Measurements from ENCODE around the gene RPS6KA5. TPM values are rescaled to one million over a fixed set of nuclear protein-coding genes. Genes with fewer than 3 reads are reported as not detected.

Gene RPS6KA5
- total and polyA plus RNA-seq, 2 donors (not counting 1 experiment from before 2014, with no cell fraction given), result 6.0 to 34.6 TPM

DNA sequence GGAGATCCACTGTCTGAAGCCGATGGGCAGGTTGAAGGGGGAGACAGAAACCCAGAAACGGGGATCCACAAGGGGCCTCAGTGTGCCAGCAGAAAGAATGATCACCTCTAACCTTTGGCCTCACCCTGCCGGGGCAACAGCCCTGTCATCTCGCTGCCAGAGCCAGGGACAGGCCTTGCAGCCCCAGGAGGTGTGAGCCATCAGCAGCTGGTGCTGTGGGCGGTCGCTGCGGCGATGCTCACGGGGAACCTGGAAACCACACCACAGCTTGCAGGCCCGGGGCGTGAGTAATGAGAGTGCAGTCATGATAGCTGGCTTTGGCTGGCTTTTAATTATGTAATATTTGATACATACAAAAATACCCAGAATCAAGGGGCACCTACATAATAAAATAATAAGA, 239.5 kb downstream of the RPS6KA5 start:
- Histone ChIP-seq H3K4me1 (ENCODE audit: control insufficient read depth in 2 of 2, insufficient read depth in 2 of 2, low read length in 2 of 2) (peaks cover 4 to 5% of the 10 kb centered on the region in 2 donors), H3K36me3 (replicated peaks in 1 of 2; ENCODE audit: control extremely low read depth in 1 of 2, control insufficient read depth in 1 of 2, extremely low read depth in 1 of 2, insufficient read depth in 2 of 2, low read length in 1 of 2) (no peaks in the 10 kb centered on the region), H3K9ac (ENCODE audit: low read length) (no peak overlapping the region), H4K20me1 (ENCODE audit: control insufficient read depth, insufficient read depth, low read length, poor library complexity, severe bottlenecking) (no peaks in the 10 kb centered on the region), H3K9me3 (ENCODE audit: control extremely low read depth in 1 of 3, control insufficient read depth in 2 of 3, insufficient read depth in 1 of 3, low read length in 2 of 3) (peaks cover 0 to 34% (median 9%) of the 10 kb centered on the region in 3 donors), H3K4me3 (ENCODE audit: control extremely low read depth in 1 of 5, extremely low read depth in 1 of 5, insufficient read depth in 1 of 5, low read depth in 2 of 5, low read length in 4 of 5) (no peak overlapping the region), H3K27me3 (replicated peaks in 1 of 4; ENCODE audit: control extremely low read depth in 1 of 4, control insufficient read depth in 3 of 4, insufficient read depth in 4 of 4, low read length in 3 of 4) (peaks cover 0 to 10% (median 2%) of the 10 kb centered on the region in 4 experiments), H3K4me2 (replicated peaks; ENCODE audit: low read depth, low read length, poor library complexity, severe bottlenecking) (no peak overlapping the region), H2AFZ (ENCODE audit: insufficient read depth, low read depth, low read length, poor library complexity, severe bottlenecking) (peak overlapping the region; percentile 54), H3K27ac (ENCODE audit: low read length in 2 of 2) (no peak overlapping the region), H3K79me2 (ENCODE audit: control insufficient read depth, insufficient read depth, low read length) (no peaks in the 10 kb centered on the region)
- ATAC-seq (ENCODE audit: low read depth), result no peak
- ChIA-PET CTCF (interaction anchor here (0.8 kb wide), 1 partner anchor 62 kb away, joined by 3 read pairs; no protein-coding TSS in a partner anchor), POLR2A (no interaction called here)
- Mint-ChIP-seq H3K27ac (no peak overlapping the region), H3K4me3 (no peak overlapping the region), H3K9me3 (ENCODE audit: insufficient read depth) (peaks cover 6% of the 10 kb centered on the region), H3K27me3 (peaks cover 6% of the 10 kb centered on the region), H3K4me1 (no peaks in the 10 kb centered on the region)
- intact Hi-C loops (cut with micrococcal nuclease), result no loop called here
- TF ChIP-seq, protein P1, sequence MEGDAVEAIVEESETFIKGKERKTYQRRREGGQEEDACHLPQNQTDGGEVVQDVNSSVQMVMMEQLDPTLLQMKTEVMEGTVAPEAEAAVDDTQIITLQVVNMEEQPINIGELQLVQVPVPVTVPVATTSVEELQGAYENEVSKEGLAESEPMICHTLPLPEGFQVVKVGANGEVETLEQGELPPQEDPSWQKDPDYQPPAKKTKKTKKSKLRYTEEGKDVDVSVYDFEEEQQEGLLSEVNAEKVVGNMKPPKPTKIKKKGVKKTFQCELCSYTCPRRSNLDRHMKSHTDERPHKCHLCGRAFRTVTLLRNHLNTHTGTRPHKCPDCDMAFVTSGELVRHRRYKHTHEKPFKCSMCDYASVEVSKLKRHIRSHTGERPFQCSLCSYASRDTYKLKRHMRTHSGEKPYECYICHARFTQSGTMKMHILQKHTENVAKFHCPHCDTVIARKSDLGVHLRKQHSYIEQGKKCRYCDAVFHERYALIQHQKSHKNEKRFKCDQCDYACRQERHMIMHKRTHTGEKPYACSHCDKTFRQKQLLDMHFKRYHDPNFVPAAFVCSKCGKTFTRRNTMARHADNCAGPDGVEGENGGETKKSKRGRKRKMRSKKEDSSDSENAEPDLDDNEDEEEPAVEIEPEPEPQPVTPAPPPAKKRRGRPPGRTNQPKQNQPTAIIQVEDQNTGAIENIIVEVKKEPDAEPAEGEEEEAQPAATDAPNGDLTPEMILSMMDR (IDR thresholded peaks at IDR 0.05), result no peak
- no peak for TF ChIP-seq EZH2 (IDR thresholded peaks at IDR 0.05; ENCODE audit: borderline replicate concordance, insufficient read depth, low read depth, low read length, poor library complexity, severe bottlenecking)
- 16% methylated on average over 9 of the region's 11 CpGs for WGBS (ENCODE audit: insufficient coverage)
- DNase-seq, result no peak

DNA sequence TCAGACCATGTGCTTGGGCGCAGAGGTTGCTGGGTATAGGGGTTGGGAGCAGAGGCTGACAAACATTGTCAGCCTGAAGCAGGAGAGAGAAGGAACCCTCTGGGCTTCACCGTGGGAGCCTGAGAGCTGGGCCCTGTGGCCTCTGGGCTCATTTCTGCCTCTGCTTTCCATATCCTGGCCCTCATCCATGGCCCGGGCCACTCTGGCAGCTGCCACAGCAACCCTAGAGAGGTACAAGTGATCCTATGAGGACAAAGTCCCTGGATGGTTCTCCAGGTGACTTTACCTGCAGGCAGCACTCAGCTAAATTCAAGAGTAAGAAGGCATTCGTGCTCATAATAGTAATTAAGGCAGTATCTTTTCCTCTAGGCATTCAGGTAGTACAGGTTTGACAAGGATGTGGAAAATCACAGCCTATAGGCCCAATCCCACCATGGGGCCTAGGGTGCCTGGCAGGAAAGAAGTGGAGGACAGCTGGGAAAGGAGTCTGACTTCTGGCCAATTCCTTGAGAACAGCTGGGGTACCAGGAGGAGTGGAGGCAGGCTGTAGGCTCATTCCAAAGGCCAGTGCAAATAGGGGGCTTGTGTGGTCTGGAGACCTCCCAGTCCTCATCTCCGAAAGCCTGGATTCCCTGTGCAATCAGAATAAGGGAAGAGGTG, 240.6 kb downstream of the RPS6KA5 start:
- H4K20me1 ChIP-seq (ENCODE audit: control insufficient read depth, insufficient read depth, low read length, poor library complexity, severe bottlenecking), result no peaks in the 10 kb centered on the region
- no peaks in the 10 kb centered on the region for H3K79me2 ChIP-seq (ENCODE audit: control insufficient read depth, insufficient read depth, low read length)
- no peak overlapping the region for H3K9ac ChIP-seq (ENCODE audit: low read length)
- ChIA-PET CTCF (no interaction called here), POLR2A (no interaction called here)
- intact Hi-C loops (cut with micrococcal nuclease), result no loop called here
- H3K4me2 ChIP-seq (replicated peaks; ENCODE audit: low read depth, low read length, poor library complexity, severe bottlenecking), result no peak overlapping the region
- 97% methylated on average over 4 of the region's 5 CpGs for WGBS (ENCODE audit: insufficient coverage)
- H3K9me3 Mint-ChIP-seq (ENCODE audit: insufficient read depth), result peaks cover 6% of the 10 kb centered on the region
- no peak overlapping the region for H3K27ac Mint-ChIP-seq
- peaks cover 9% of the 10 kb centered on the region in 2 donors for H3K4me1 ChIP-seq (ENCODE audit: control insufficient read depth in 2 of 2, insufficient read depth in 2 of 2, low read length in 2 of 2)
- H3K27me3 ChIP-seq (replicated peaks in 1 of 4; ENCODE audit: control extremely low read depth in 1 of 4, control insufficient read depth in 3 of 4, insufficient read depth in 4 of 4, low read length in 3 of 4), result peaks cover 0 to 18% (median 2%) of the 10 kb centered on the region in 4 experiments
- no peak overlapping the region for H3K4me3 Mint-ChIP-seq
- peaks cover 3% of the 10 kb centered on the region for H3K4me1 Mint-ChIP-seq
- no peak overlapping the region for H3K27ac ChIP-seq (ENCODE audit: low read length in 2 of 2)
- TF ChIP-seq, protein P1 (IDR thresholded peaks at IDR 0.05), result no peak
- TF ChIP-seq EZH2 (IDR thresholded peaks at IDR 0.05; ENCODE audit: borderline replicate concordance, insufficient read depth, low read depth, low read length, poor library complexity, severe bottlenecking), result no peak
- H3K4me3 ChIP-seq (ENCODE audit: control extremely low read depth in 1 of 5, extremely low read depth in 1 of 5, insufficient read depth in 1 of 5, low read depth in 2 of 5, low read length in 4 of 5), result no peak overlapping the region
- peaks cover 11% of the 10 kb centered on the region for H3K27me3 Mint-ChIP-seq
- H3K36me3 ChIP-seq (replicated peaks in 1 of 2; ENCODE audit: control extremely low read depth in 1 of 2, control insufficient read depth in 1 of 2, extremely low read depth in 1 of 2, insufficient read depth in 2 of 2, low read length in 1 of 2), result no peaks in the 10 kb centered on the region
- H3K9me3 ChIP-seq (ENCODE audit: control extremely low read depth in 1 of 3, control insufficient read depth in 2 of 3, insufficient read depth in 1 of 3, low read length in 2 of 3), result peaks cover 0 to 31% (median 9%) of the 10 kb centered on the region in 3 donors
- DNase-seq (no peak), ATAC-seq (ENCODE audit: low read depth) (no peak)
- H2AFZ ChIP-seq (ENCODE audit: insufficient read depth, low read depth, low read length, poor library complexity, severe bottlenecking), result no peak overlapping the region
